Activated T-cell treated with anti-CD3 and anti-CD28 coated beads, Interleukin-2, amount 50 U/mL, for 48 hours (primary cell): Measurements from ENCODE around the gene DCTPP1.

Experiments
- DNase-seq, 2 experiments: peaks; one replicate each; pipeline ENCODE4 v3.0.0-alpha.2; 2020

The DCTPP1 gene

DNA sequence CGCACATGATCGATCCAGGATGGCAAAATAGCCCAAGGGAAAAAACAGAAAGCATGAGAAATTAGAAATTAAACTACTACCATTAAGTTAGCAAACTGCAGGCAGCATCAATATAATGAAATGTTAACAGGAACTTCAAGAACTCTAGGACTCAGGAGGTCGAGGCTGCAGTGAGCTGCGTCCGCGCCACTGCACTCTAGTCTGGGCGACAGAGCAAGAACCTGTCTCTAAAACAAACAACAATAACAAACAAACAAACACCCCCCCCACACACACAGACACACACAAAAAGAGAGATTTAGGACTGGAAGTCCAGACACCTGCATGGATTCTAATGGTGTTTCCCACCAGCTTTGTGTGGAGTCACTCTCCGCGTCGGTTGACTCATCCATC is 16.4 kb upstream of the DCTPP1 start:
- no peak for DNase-seq

DNA sequence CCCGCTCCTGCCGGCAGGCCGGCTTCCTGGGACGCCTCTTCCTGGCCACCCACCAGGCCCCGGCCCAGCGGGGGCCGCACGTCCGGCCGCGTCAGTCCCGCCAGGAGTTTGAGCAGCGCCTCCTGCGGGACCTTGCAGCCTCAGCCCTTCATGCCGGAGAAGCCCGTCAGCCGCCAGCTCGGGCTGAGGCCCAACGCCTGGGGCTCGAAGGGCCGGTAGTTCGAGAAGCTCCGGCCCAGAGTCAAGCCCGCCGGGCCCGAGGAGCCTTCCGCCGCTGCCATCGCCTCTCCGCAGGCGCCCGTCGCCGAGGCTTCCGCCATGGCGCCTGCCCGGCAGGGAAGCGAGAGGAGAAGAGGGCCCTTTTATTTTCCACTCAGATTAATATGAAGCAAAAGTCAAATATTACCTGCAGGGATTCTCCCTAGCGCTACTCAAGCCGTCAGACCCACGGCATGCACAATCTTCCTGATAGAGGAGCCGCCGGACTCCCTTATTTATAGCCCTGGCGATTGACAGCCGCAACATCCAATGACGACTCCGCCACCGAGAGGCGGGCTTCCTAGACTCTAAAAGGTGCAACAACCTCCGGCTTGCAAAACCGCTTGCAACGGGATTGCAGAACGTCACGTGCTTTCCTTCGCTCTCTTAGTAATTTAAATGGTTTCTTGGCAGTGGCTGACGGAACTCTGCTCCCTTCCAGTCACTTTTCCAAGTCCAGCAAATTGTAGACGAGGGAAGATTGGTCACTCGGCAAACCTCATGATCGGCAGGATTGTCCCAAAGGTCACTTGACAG is 15.8 kb upstream of the DCTPP1 start, which contains the start of gene SEPHS2:
TSS of gene SEPHS2 (minus strand) at position 467 of the 795 bp plus-strand sequence. CDS start at position 320, 147 bp downstream.
- DNase-seq, result peak; percentile 99 to 100

GRCh38 chr16:30445149-30445407 is 15.2 kb upstream of the DCTPP1 start:
- DNase-seq, result no peak

GRCh38 chr16:30444231-30445148 is 14.7 kb upstream of the DCTPP1 start:
- DNase-seq, result no peak

DNA sequence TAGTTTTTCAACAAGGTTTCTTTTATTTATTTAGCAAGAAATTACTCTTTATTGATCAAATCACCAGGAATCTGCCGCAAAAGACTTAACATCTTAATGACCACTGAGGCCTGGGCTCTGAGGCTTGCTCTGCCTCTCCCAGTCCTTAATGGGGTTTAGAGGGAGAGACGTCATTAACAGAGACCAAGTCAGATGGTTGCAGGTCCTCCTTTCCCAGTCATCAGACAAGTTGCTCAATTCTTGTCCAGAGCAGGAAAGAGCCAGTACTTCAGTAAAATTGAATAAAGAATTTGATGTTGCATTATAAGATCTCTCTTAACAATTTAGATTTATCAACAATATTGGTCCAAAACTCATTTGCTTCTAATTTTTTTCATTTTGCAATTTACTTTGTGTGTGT is 13.8 kb upstream of the DCTPP1 start:
- DNase-seq, result no peak

GRCh38 chr16:30439720-30440348 is 10.0 kb upstream of the DCTPP1 start:
- no peak for DNase-seq

GRCh38 chr16:30438835-30439234 is 9.0 kb upstream of the DCTPP1 start:
- no peak for DNase-seq

GRCh38 chr16:30437511-30438046 is 7.7 kb upstream of the DCTPP1 start:
- no peak for DNase-seq

- peak; percentile 86 to 87 for DNase-seq
These were observed 5.0 kb upstream of the DCTPP1 start for GRCh38 chr16:30434852-30435251.

DNA sequence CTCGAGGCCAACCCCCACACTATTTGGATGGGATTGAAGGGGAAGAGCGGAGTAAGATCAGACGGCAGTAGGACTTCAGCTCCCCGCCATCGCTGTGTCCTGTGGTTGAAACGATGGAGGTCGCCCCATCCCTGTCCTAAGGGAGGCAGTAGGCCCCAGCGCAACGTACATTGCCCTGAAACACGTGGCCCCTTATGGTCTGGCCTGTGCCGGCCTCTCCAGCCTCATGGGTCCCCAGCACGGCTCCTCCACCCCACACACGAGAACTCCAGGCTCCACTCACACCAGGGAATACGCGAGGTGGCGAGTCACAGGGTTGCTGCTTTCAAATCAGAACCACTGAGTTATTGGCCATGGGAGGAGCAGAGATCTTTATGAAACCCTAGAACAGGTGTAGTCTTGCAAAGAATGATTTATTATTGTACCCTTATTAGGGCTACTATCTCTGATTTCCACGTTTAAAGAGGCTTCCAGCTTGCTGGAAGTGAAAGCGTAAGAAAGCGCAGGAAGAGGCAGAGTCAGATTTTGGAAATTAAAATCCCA is 669 bp upstream of the DCTPP1 start:
- no peak for DNase-seq

GRCh38 chr16:30429418-30429677 is 482 bp downstream of the DCTPP1 start:
- DNase-seq, result no peak

GRCh38 chr16:30428055-30428454 is 1.8 kb downstream of the DCTPP1 start:
- no peak for DNase-seq

- DNase-seq, result no peak
These were observed 8.8 kb downstream of the DCTPP1 start for GRCh38 chr16:30421010-30421409.

- DNase-seq, result no peak
These were observed 11.3 kb downstream of the DCTPP1 start for GRCh38 chr16:30418350-30419181.

GRCh38 chr16:30417529-30418349 is 12.1 kb downstream of the DCTPP1 start:
- peak; percentile 89 to 93 for DNase-seq

DNA sequence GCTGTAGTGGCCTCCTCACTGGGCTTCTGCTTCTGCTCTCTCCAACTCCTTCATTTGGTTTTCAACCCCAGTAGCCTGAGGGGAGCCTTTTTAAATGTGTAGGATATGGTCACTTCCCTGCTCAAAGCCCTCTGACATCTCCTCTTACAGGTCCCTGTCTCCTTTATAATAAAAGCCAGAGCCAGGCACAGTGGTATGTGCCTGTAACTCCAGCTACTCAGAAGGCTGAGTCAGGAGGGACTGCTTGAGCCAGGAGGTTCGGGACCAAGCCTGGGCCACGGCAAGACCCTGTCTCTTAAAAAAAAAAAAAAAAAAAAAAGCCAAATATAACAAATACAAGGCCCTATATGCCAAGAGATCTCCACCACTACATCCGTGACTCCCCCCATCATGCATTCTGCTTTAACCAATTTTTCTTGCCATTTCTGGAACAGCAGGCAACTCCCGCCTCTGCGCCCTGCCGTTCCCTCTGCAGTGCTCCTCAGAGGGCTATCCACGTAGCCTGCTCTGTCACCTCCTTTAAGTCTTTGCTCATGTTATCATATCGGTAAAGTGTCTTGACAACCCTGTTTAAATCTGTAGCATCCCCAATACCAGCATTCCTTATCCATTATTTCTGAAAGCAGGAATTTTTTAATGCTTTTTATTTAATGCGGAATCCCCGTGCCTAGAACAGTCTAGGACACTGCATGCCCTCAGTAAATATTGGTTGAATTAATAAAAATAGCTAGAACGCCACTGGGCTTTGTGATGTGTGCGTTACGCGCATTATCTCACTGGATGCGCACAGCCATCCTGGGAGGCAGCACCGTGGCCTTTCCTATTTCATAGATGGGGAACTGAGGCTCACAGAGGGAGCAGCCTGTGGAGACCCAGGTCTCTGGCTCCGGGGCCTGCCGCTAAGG is 13.0 kb downstream of the DCTPP1 start:
- no peak for DNase-seq

DNA sequence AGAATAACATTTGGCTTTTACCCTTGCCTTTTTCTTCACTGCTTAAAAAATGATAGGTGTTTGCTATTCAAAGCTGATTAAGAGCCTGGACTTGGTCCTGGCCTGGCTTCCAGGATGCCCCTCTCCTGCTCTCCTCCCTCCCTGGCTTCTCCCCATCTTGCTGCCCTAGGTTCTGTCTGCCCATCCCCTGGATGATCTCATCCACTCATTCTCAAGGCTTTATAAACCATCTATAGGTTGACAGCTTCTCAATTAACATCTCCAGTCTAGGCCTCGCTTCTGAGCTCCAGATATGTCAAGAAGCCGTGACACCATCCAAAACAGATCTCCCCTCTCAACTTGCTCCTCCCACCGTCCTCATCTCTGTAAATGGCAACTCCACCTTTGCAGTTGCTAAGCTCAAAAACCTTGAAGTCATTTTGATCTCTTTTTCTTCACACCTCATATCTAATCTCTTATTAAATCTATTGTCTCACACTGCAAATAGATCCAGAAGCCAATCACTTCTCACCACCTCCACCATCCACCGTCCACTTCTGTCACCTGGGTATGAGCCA is 13.7 kb downstream of the DCTPP1 start:
- DNase-seq, result no peak

DNA sequence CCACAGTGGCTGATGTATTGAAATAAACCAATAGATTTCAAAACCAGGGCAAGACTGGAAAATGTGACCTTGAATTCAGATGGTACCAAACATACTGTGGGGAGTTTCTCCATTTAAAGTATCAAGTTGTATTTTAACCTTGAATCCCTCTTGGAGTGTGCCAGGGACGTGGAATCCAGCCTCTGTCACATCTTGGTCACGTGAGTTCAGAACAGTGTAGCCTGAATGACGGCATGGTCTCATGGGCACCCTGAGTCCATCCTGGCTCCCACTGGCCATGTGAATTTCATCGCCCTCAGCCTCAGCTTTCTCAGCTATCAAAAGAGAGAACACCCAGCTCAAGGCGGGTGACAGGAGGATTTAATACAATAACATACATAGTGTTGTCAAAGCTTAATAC is 15.7 kb downstream of the DCTPP1 start:
- no peak for DNase-seq

DNA sequence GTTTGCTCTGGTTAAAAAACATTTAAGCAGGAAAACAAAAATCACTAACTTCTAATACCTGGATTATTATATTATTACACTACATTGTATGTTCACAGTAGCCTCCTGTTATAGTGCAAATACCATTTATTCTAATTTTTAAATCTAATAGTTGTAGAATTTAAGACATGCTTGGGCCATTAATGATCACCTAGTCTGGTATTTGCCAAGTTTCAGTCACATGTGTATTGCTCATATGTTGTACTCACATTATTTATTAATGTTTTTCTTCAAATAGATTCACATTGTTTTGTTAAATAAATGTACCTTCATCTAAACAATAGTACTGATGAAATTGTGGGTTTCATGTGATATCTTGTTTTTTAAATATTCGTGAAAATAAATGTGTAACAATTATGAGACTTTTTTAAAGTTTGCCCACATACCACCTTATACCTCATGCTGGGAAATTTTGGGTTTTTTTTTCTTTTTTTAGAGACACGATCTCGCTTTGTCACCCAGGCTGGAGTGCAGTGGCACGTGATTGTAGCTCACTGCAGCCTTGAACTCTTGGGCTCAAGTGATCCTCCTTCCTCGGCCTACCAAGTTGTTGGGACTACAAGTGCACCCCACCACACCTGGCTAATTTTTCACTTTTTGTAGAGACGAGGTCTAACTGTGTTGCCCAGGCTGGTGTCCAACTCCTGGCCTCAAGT is 16.6 kb downstream of the DCTPP1 start:
- no peak for DNase-seq
